Heart left ventricle (tissue), 13 donors: ENCODE data around the gene ENOX2.
"Not testable (repeated sequence)": the region's sequence is repeated elsewhere in the genome, so short reads cannot be mapped to it uniquely, and the experiment has no call there.

Experiments used
- CTCF ChIP-seq, 12 donors: fragments of 200-600 bp; sonication (generic) in 4 of 12; IDR thresholded peaks; one replicate each; pipeline versions ENCODE4 v1.5.0 to v1.8.0; 2018 to 2022; ENCODE audit warnings: antibody characterized with exemption in 12 of 12, mild to moderate bottlenecking in 5 of 12
- POLR2A ChIP-seq, 2 donors: fragments of 450-650 bp; IDR thresholded peaks; one replicate each; pipeline ENCODE4 v1.6.1; 2017; ENCODE audit warnings: antibody characterized with exemption in 2 of 2, mild to moderate bottlenecking in 2 of 2, moderate library complexity in 2 of 2
- donor health status: ischemic (EF 13 %, LVEDD 7.1; RV severe dilation, severe dysfunction).
- donor health status: DM: no; HTN: yes; CAD: no.
- donor health status: DM: no; HTN: no; CAD: no.
- donor health status: ischemic (EF 25% LVEDD 6.9; RV normal size, moderate dysfunction).
- donor health status: ischemic (EF 25% LVEDD 5.7; RV mildly dilated, moderate dysfunction).
- donor health status: ischemic (EF 35%, LVEDD 5.7; RV mildly dilated, moderate dysfunction).
- donor health status: nonischemic (EF 11% LVEDD 7.7; RV severe dilation, severe dysfunction).
- donor health status: DM: yes; HTN: yes; CAD: no.
- donor health status: PGD.
- donor health status: ischemic (EF 29% LVEDD 5.4; RV normal size, mild dysfunction).
- donor health status: nonischemic (EF 23%, LVEDD 6.1; RV moderate dilation, normal function).

GRCh38 chrX:130920405-130920804 is 17.4 kb upstream of the ENOX2 start:
- not testable (repeated sequence) for TF ChIP-seq POLR2A, CTCF (IDR thresholded peaks at IDR 0.05)
